Tibial nerve (tissue), 4 donors: ENCODE results near the gene DCTPP1. TPM values are rescaled to one million over a fixed set of nuclear protein-coding genes. Genes with fewer than 3 reads are reported as not detected.

Experiments
- DNase-seq, 2 donors: peaks; one replicate each; pipeline ENCODE4 v3.0.0-alpha.2; 2019; ENCODE audit warnings: low spot score in 2 of 2
- H3K27ac ChIP-seq, 4 donors: fragments of 200-600 bp; sonication (generic) in 3 of 4; one replicate each; pipeline ENCODE4 v1.5.1; 2017 to 2019; ENCODE audit warnings: mild to moderate bottlenecking in 1 of 4
- H3K27me3 ChIP-seq, 2 donors: fragments of 200-600 bp; sonication (generic) in 1 of 2; one replicate each; pipeline versions ENCODE4 v1.5.1 to v1.6.0; 2017 to 2019
- H3K36me3 ChIP-seq, 3 donors: fragments of 200-600 bp; sonication (generic); one replicate each; pipeline ENCODE4 v1.5.1; 2018 to 2019
- H3K4me1 ChIP-seq, 4 donors: fragments of 200-600 bp; sonication (generic) in 3 of 4; one replicate each; pipeline ENCODE4 v1.5.1; 2017 to 2019
- H3K4me3 ChIP-seq, 4 donors: fragments of 200-600 bp; sonication (generic) in 3 of 4; one replicate each; pipeline ENCODE4 v1.5.1; 2017 to 2019; ENCODE audit warnings: mild to moderate bottlenecking in 1 of 4, moderate library complexity in 1 of 4
- H3K9me3 ChIP-seq, 4 donors: fragments of 200-600 bp; sonication (generic) in 3 of 4; one replicate each; pipeline ENCODE4 v1.5.1; 2017 to 2019
- EP300 ChIP-seq, 2 donors: sonication (generic); formaldehyde crosslinking; IDR thresholded peaks; one replicate each; pipeline ENCODE4 v1.6.1; 2017; ENCODE audit warnings: antibody characterized with exemption in 2 of 2, mild to moderate bottlenecking in 1 of 2
- POLR2A ChIP-seq, 2 donors: fragments of 450-650 bp; IDR thresholded peaks; one replicate each; pipeline ENCODE4 v1.6.1; 2017; ENCODE audit warnings: antibody characterized with exemption in 2 of 2, mild to moderate bottlenecking in 2 of 2, moderate library complexity in 2 of 2
- WGBS, 2 donors: methylation state at CpG; one replicate each; pipeline ENCODE4 v1.1.5; 2018; 5-methylcytosine and 5-hydroxymethylcytosine counted together
- total RNA-seq, 4 donors: library from RNA; depleted of rRNA; stranded (reverse); fragments of >200 nt; gene quantifications; one replicate each; pipeline ENCODE4 v1.1.0, GENCODE V29; 2016
- TF ChIP-seq, protein P1 (sequence below), 5 experiments: fragments of 200-600 bp in 3 of 5; fragments of 450-650 bp in 2 of 5; sonication (generic) in 3 of 5; IDR thresholded peaks; one replicate each; pipeline ENCODE4 v1.5.1; 2016 to 2019; ENCODE audit warnings: antibody characterized with exemption in 5 of 5, mild to moderate bottlenecking in 3 of 5, moderate library complexity in 2 of 5

DCTPP1 gene
- total RNA-seq, 4 donors from 2014 or later: 12.1 to 20.7 (median 16.1) TPM

- peaks cover 0 to 23% (median 17%) of the 10 kb centered on the region in 4 donors for H3K4me1 ChIP-seq
- no peaks in the 10 kb centered on the region for H3K27me3 ChIP-seq
- no peak overlapping the region for H3K27ac ChIP-seq
- H3K4me3 ChIP-seq: no peak overlapping the region
- H3K36me3 ChIP-seq: peaks cover 0 to 22% (median 0%) of the 10 kb centered on the region in 3 donors
- TF ChIP-seq EP300 (IDR thresholded peaks at IDR 0.05) (no peak), POLR2A (IDR thresholded peaks at IDR 0.05) (no peak)
- TF ChIP-seq, protein P1, sequence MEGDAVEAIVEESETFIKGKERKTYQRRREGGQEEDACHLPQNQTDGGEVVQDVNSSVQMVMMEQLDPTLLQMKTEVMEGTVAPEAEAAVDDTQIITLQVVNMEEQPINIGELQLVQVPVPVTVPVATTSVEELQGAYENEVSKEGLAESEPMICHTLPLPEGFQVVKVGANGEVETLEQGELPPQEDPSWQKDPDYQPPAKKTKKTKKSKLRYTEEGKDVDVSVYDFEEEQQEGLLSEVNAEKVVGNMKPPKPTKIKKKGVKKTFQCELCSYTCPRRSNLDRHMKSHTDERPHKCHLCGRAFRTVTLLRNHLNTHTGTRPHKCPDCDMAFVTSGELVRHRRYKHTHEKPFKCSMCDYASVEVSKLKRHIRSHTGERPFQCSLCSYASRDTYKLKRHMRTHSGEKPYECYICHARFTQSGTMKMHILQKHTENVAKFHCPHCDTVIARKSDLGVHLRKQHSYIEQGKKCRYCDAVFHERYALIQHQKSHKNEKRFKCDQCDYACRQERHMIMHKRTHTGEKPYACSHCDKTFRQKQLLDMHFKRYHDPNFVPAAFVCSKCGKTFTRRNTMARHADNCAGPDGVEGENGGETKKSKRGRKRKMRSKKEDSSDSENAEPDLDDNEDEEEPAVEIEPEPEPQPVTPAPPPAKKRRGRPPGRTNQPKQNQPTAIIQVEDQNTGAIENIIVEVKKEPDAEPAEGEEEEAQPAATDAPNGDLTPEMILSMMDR (IDR thresholded peaks at IDR 0.05): no peak
- DNase-seq: no peak
- WGBS, 2 donors: 82 to 83% methylated on average over 2 of the region's 2 CpGs
- no peaks in the 10 kb centered on the region for H3K9me3 ChIP-seq
Measured at GRCh38 chr16:30443631-30444030, 13.8 kb upstream of the DCTPP1 start.

DNA sequence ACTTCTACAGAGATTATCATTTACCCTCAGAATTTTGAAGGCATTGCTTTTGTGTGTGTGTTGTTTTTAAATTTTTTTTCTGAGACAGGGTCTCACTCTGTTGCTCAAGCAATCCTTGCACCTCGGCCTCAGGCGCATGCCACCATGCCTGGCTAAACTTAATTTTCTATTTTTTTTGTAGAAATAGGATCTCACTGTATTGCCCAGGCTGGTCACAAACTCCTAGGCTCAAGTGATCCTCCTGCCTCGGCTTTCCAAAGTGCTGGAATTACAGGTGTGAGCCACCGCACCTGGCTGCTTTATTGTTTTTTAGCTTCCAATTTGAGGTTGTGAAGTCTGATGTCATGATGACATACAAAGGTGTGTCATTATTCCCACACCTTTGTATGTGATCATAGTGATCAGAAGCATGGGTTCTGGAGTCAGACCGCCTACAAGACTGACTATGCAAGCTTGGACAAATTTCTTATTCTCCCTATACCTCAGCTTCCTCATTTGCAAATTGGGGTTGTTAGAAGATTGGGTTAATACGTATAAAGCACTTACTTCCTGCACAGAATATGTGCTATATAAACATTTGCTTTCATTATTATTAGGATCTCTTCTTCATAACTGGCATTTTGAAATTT is 10.0 kb upstream of the DCTPP1 start:
- Histone ChIP-seq H3K9me3 (no peaks in the 10 kb centered on the region), H3K27ac (no peak overlapping the region), H3K36me3 (peaks cover 0 to 22% (median 0%) of the 10 kb centered on the region in 3 donors), H3K4me1 (peaks cover 0 to 14% (median 10%) of the 10 kb centered on the region in 4 donors), H3K27me3 (no peaks in the 10 kb centered on the region), H3K4me3 (no peak overlapping the region)
- DNase-seq: no peak
- 84 to 89% methylated on average over 6 of the region's 6 CpGs for WGBS, 2 donors
- TF ChIP-seq EP300 (IDR thresholded peaks at IDR 0.05): no peak
- TF ChIP-seq POLR2A (IDR thresholded peaks at IDR 0.05): no peak
- TF ChIP-seq, protein P1 (IDR thresholded peaks at IDR 0.05): no peak

GRCh38 chr16:30438835-30439234 is 9.0 kb upstream of the DCTPP1 start:
- H3K27me3 ChIP-seq: no peaks in the 10 kb centered on the region
- 83 to 89% methylated on average over 5 of the region's 5 CpGs for WGBS, 2 donors
- TF ChIP-seq POLR2A (IDR thresholded peaks at IDR 0.05) (no peak), EP300 (IDR thresholded peaks at IDR 0.05) (no peak)
- TF ChIP-seq, protein P1 (IDR thresholded peaks at IDR 0.05): no peak

GRCh38 chr16:30437511-30438046 is 7.7 kb upstream of the DCTPP1 start:
- no peaks in the 10 kb centered on the region for H3K9me3 ChIP-seq
- H3K27ac ChIP-seq: no peak overlapping the region
- H3K4me3 ChIP-seq: no peak overlapping the region
- DNase-seq: no peak
- no peaks in the 10 kb centered on the region for H3K4me1 ChIP-seq
- TF ChIP-seq POLR2A (IDR thresholded peaks at IDR 0.05) (no peak), EP300 (IDR thresholded peaks at IDR 0.05) (no peak)
- TF ChIP-seq, protein P1 (IDR thresholded peaks at IDR 0.05): no peak
- H3K36me3 ChIP-seq: peaks cover 0 to 3% (median 0%) of the 10 kb centered on the region in 3 donors
- H3K27me3 ChIP-seq: no peaks in the 10 kb centered on the region
- WGBS, 2 donors: 71 to 83% methylated on average over 3 of the region's 3 CpGs

More at GRCh38 chr16:30438835-30439234, 9.0 kb upstream of the DCTPP1 start:
- Histone ChIP-seq H3K4me3 (no peak overlapping the region), H3K4me1 (peaks cover 0 to 4% (median under 1%) of the 10 kb centered on the region in 4 donors), H3K9me3 (no peaks in the 10 kb centered on the region), H3K36me3 (peaks cover 0 to 15% (median 0%) of the 10 kb centered on the region in 3 donors), H3K27ac (no peak overlapping the region)
- DNase-seq: no peak

DNA sequence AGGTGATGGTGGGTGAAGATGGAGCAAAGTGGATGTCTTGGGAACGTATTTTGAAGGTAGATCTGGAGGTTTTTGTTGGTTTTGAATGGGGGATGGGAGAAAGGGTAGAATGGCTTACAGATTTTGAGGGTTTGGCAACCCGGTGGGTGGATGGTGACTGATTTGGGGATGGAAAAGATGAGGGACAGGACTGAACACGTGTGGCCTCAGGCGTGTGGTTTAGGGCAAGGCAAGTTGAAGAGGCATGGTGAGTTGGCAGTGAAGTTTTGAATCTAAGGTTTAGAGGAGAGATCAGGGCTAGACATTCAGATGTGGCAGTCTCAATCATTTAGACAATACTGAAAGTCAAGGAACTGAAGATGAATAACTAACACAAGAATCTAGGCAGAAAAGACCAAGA is 5.0 kb upstream of the DCTPP1 start:
- 71 to 74% methylated on average over 4 of the region's 4 CpGs for WGBS, 2 donors
- no peak for TF ChIP-seq EP300 (IDR thresholded peaks at IDR 0.05)
- TF ChIP-seq POLR2A (IDR thresholded peaks at IDR 0.05): no peak
- TF ChIP-seq, protein P1 (IDR thresholded peaks at IDR 0.05): no peak
- Histone ChIP-seq H3K4me1 (peaks cover 0 to 8% (median 6%) of the 10 kb centered on the region in 4 donors), H3K27ac (no peak overlapping the region), H3K9me3 (no peaks in the 10 kb centered on the region), H3K4me3 (no peak overlapping the region), H3K36me3 (no peaks in the 10 kb centered on the region), H3K27me3 (no peaks in the 10 kb centered on the region)
- DNase-seq: no peak
